MCF 10A (cell line): ENCODE results near the gene DSC1. TPM values are rescaled to one million over a fixed set of nuclear protein-coding genes. Genes with fewer than 3 reads are reported as not detected.

Source experiments
- BruUV-seq: library from RNA; stranded (reverse); fragments of 400-500 nt; replicated peaks from 2 replicates; lab custom pipeline; 2021; lab: Mats Ljungman, UMichigan
- CTCF ChIA-PET: fragments of 300-600 bp; sonication (Branson Sonifier 250); formaldehyde crosslinking; extraction: SDS; loops from one replicate; lab custom pipeline; 2021; ENCODE audit warnings: antibody characterized with exemption, inconsistent platforms; lab: Yijun Ruan, JAX
- POLR2A ChIA-PET: fragments of 300-600, 350-650 bp; sonication (Branson Sonifier 250); formaldehyde crosslinking; extraction: SDS; loops from one replicate; lab custom pipeline; 2020; ENCODE audit warnings: antibody characterized with exemption, inconsistent platforms; lab: Yijun Ruan, JAX
- DNase-seq: peaks from one replicate; pipeline ENCODE4 v3.0.0-alpha.2; 2018; ENCODE audit not compliant: unreplicated experiment
- H3K27ac Mint-ChIP-seq: one replicate; pipeline ENCODE4 v1.8.0; 2022; ENCODE audit warnings: mild to moderate bottlenecking, low read depth, mixed read lengths; ENCODE audit not compliant: unreplicated experiment
- H3K27me3 Mint-ChIP-seq: one replicate; pipeline ENCODE4 v1.8.0; 2022; ENCODE audit warnings: mixed read lengths; ENCODE audit not compliant: insufficient read depth, unreplicated experiment
- H3K36me3 Mint-ChIP-seq: one replicate; pipeline ENCODE4 v1.8.0; 2022; ENCODE audit warnings: mild to moderate bottlenecking, moderate library complexity, mixed read lengths; ENCODE audit not compliant: insufficient read depth, unreplicated experiment
- H3K4me1 Mint-ChIP-seq: one replicate; pipeline ENCODE4 v1.8.0; 2022; ENCODE audit warnings: mixed read lengths; ENCODE audit not compliant: insufficient read depth, unreplicated experiment
- H3K4me3 Mint-ChIP-seq: one replicate; pipeline ENCODE4 v1.8.0; 2022; ENCODE audit warnings: mild to moderate bottlenecking, moderate library complexity, mixed read lengths; ENCODE audit not compliant: unreplicated experiment
- H3K9me3 Mint-ChIP-seq: one replicate; pipeline ENCODE4 v1.8.0; 2022; ENCODE audit warnings: mixed read lengths; ENCODE audit not compliant: unreplicated experiment
- intact Hi-C: fragments of 100-400 bp; cut with micrococcal nuclease; formaldehyde crosslinking; loops from 2 replicates; pipeline ENCODE4 v1.14.1; 2022
- total RNA-seq: library from RNA; stranded (reverse); gene quantifications from 2 replicates; pipeline ENCODE4 v1.2.3, GENCODE V29; 2022
- TF ChIP-seq, protein P1 (sequence below): fragments of 200-600 bp; IDR thresholded peaks from one replicate; pipeline ENCODE4 v1.8.0; 2022; ENCODE audit warnings: antibody characterized with exemption, mild to moderate bottlenecking; ENCODE audit not compliant: unreplicated experiment

DSC1 gene
- total RNA-seq, 1 experiment from 2014 or later: not detected

DNA sequence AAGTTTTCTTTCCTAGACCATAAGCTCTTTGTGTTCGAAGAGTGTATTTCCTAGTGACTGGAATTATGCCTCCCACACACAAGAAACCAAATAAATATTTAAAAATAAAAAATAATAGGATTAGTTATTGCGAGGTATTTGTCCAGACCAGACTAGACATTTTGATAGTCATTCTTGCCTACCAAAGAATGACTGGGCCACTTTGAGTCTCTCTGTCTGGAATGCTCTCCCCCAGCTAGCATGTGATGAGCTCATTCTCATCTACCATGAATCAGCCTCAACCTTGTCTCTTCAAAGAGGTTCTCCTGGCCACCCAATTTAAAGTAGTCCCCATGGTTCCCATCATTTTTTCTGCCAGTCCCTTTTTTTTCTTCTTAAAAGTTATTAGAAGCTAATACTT lies 13.9 kb upstream of the DSC1 start:
- intact Hi-C loops: no loop called here
- DNase-seq: no peak
- Mint-ChIP-seq H3K36me3 (no peaks in the 10 kb centered on the region), H3K4me1 (no peaks in the 10 kb centered on the region), H3K27me3 (no peaks in the 10 kb centered on the region), H3K4me3 (no peak overlapping the region), H3K9me3 (peaks cover 7% of the 10 kb centered on the region), H3K27ac (no peak overlapping the region)
- BruUV-seq: no TSS peak
- CTCF ChIA-PET: interaction anchor here (0.9 kb wide), 1 partner anchor 15 kb away, joined by 3 read pairs; no protein-coding TSS in a partner anchor
- POLR2A ChIA-PET: interaction anchor here (0.9 kb wide), 1 partner anchor 13 kb away, joined by 3 read pairs; no protein-coding TSS in a partner anchor
- TF ChIP-seq, protein P1, sequence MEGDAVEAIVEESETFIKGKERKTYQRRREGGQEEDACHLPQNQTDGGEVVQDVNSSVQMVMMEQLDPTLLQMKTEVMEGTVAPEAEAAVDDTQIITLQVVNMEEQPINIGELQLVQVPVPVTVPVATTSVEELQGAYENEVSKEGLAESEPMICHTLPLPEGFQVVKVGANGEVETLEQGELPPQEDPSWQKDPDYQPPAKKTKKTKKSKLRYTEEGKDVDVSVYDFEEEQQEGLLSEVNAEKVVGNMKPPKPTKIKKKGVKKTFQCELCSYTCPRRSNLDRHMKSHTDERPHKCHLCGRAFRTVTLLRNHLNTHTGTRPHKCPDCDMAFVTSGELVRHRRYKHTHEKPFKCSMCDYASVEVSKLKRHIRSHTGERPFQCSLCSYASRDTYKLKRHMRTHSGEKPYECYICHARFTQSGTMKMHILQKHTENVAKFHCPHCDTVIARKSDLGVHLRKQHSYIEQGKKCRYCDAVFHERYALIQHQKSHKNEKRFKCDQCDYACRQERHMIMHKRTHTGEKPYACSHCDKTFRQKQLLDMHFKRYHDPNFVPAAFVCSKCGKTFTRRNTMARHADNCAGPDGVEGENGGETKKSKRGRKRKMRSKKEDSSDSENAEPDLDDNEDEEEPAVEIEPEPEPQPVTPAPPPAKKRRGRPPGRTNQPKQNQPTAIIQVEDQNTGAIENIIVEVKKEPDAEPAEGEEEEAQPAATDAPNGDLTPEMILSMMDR: no peak

DNA sequence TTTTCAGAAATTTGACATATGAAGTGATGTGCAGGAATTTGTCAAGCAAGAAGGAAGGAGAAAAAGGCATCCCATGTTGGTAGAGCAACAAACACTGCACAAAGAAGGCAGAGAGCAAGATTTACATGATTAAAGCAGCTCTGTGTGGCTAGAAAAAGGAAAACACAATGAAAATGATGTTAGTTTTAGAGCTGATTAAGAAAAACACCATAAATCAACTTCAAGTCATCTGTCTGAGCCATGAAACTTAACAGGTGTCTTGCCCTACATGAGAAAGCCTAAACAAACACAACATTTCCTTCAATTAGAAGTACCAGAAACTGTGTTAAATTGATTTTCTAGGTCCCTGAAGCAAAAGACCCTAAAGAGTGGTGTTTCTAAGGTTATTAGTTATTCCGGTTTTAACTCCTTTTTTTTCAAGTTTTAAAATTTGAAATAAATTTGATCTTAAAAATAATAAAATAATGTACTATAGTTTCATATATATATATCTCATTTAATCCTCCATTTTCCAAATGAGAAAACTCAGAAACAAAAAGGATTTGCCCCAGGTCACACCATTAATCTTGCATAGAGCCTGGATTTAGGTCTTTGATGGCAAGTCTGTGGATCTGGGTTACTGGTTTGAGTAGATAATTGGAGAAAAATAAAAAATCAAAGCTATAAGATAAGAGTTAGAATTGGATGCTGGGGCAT lies 8.6 kb upstream of the DSC1 start:
- no peak for DNase-seq
- no peaks in the 10 kb centered on the region for H3K36me3 Mint-ChIP-seq
- CTCF ChIA-PET: interaction anchor here (0.6 kb wide), 1 partner anchor 95 kb away, joined by 4 read pairs; no protein-coding TSS in a partner anchor
- BruUV-seq: no TSS peak
- H3K9me3 Mint-ChIP-seq: no peaks in the 10 kb centered on the region
- H3K27me3 Mint-ChIP-seq: no peaks in the 10 kb centered on the region
- POLR2A ChIA-PET: interaction anchor here (0.6 kb wide), 1 partner anchor 74 kb away, joined by 3 read pairs; no protein-coding TSS in a partner anchor
- no peaks in the 10 kb centered on the region for H3K4me1 Mint-ChIP-seq
- TF ChIP-seq, protein P1: no peak
- intact Hi-C loops: no loop called here
- no peak overlapping the region for H3K4me3 Mint-ChIP-seq
- H3K27ac Mint-ChIP-seq: no peak overlapping the region

DNA sequence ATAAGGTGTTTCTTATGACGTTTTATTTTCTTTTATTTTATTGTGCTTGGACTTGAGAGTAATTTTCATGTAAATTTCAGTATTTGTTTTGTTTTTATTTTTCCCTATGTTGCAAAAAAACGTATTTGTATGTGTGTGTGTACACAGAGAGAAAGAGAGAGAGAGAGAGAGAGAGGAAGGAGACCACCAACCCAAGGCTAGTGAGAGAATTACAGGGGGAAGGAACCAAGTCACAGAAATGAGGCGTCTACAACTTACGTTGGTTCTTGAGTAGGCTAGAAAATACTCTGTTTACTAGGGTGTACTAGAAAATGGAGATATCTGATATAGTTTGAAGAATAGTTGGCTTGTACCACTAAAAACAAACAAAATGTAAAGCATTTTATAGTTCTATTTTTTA lies 7.7 kb upstream of the DSC1 start:
- Mint-ChIP-seq H3K27me3 (no peaks in the 10 kb centered on the region), H3K4me3 (no peak overlapping the region), H3K9me3 (no peaks in the 10 kb centered on the region), H3K27ac (no peak overlapping the region), H3K36me3 (no peaks in the 10 kb centered on the region), H3K4me1 (no peaks in the 10 kb centered on the region)
- no TSS peak for BruUV-seq
- intact Hi-C loops: no loop called here
- ChIA-PET CTCF (interaction anchor here (0.7 kb wide), 1 partner anchor 155 kb away, joined by 3 read pairs; no protein-coding TSS in a partner anchor), POLR2A (interaction anchor here (0.6 kb wide), 1 partner anchor 73 kb away, joined by 3 read pairs; no protein-coding TSS in a partner anchor)
- DNase-seq: no peak
- TF ChIP-seq, protein P1: no peak

DNA sequence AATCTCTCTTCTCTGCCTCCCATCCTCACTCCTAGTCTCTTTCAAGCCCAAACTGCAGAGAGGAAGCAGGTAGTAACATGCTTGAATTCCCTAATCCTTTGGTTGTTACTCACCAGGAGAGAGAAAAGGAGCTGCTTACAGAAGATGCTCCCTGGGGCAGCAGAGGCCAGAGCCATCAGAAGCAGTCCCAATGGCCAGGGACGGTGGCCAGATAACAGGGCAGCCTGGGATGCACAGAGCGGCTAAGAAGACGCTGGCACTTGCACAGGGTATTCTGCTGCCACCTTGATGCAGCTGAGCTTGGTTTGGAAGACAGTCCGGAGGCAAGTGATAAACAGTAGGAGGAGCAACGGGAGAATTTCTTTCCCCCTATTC lies 250 bp downstream of the DSC1 start:
- intact Hi-C loops: no loop called here
- TF ChIP-seq, protein P1: no peak
- H3K36me3 Mint-ChIP-seq: no peaks in the 10 kb centered on the region
- POLR2A ChIA-PET: interaction anchor here (0.7 to 2.2 kb wide), 8 partner anchors 35 to 163 kb away, joined by 3 to 12 read pairs (median 4); no protein-coding TSS in a partner anchor
- H3K27me3 Mint-ChIP-seq: no peaks in the 10 kb centered on the region
- peak; percentile 11 for DNase-seq
- no peak overlapping the region for H3K4me3 Mint-ChIP-seq
- H3K4me1 Mint-ChIP-seq: peaks cover 14% of the 10 kb centered on the region
- no peak overlapping the region for H3K27ac Mint-ChIP-seq
- H3K9me3 Mint-ChIP-seq: no peaks in the 10 kb centered on the region
- no TSS peak for BruUV-seq
- CTCF ChIA-PET: interaction anchor here (0.8 to 1.3 kb wide), 3 partner anchors 12 to 37 kb away, joined by 3 read pairs; no protein-coding TSS in a partner anchor
